Stimulated activated CD8-positive, alpha-beta memory T cell treated with anti-CD3 and anti-CD28 coated beads, Interleukin-12 subunit alpha, Interleukin-12 subunit beta, amount 100 ng/mL, for 1 hour (primary cell): ENCODE measurements around the gene VPS39.

Experiments
- DNase-seq: peaks from one replicate; pipeline ENCODE4 v3.0.0-alpha.2; 2020; ENCODE audit warnings: low read depth

Gene VPS39

DNA sequence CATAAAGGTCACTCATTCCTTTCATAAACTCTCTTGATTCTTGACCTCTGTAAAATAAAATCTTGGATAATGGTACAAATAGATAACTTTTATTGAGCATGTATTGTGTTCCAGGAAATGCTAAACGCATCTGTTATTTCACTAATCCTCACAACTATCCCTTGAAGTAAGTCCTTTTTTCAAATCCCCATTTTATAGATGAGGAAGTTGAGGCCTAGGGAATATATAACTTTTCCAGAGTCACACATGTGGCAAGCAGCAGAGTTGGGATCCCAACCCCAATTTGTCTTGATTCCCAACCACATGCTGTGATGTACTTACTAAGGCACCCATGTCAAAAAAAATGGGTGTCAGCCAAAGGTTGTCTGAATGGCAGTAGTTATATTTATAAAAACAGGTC is 6.3 kb downstream of the VPS39 start:
- no peak for DNase-seq

GRCh38 chr15:42199126-42199525 is 9.0 kb downstream of the VPS39 start:
- no peak for DNase-seq

GRCh38 chr15:42198516-42198915 is 9.6 kb downstream of the VPS39 start:
- DNase-seq = no peak

- DNase-seq = no peak
Observed at GRCh38 chr15:42194513-42194912, 13.6 kb downstream of the VPS39 start.

DNA sequence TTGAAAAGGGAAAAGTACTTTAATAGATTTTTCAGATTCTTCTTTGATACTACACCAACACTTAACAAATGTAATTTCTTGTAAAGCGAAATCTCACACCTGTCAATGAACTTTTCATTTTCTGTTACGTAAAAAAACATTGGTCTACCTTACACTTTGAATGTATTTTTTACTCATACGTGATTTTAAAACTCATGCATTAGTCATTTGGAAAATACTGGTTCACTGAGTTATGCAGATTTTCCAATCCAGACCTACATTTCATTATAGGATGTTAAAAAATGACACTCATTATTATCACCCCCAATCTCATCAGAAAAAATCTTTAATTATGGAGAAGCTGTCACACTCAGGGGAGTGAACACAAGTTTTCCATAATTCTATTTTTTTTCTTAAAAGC is 14.7 kb downstream of the VPS39 start:
- no peak for DNase-seq

- DNase-seq = no peak
Observed at GRCh38 chr15:42191610-42192346, 16.3 kb downstream of the VPS39 start.

DNA sequence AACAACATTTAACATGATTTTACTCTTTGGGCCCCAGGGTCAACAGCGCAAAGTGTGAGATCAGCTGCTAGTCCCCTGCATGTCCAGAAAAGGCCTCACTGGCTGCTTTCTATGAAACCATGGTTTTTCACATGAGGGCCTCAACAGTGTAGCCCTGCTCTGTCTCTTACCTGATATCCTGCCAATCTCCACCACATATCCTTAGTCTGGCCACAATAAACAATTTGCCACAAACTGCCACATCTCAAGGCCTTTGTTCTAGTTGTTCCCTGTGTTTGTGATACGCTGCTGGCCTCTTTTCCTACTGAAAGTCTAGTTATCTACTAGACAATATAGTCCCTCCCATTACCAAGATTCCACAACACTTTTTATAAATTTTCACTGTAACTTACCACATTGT is 17.7 kb downstream of the VPS39 start:
- DNase-seq = no peak

DNA sequence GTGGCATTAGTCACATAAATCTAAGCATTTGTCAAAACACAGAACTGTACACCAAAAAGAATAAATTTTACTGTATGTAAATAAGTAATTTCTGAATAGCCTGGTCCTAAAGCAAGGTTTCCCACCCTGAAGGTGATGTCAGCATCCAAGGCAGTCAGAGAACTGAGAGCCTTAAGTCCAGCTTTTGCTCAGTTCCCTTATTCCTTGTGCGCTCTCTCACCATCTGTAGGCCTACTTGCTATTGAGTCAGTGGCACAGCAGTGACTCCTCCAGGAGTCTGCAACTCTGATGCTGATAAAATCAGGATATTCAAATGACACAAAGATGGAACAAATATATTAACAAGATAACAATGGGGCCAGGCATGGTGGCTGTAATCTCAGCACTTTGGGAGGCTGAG is 22.3 kb downstream of the VPS39 start:
- no peak for DNase-seq

DNA sequence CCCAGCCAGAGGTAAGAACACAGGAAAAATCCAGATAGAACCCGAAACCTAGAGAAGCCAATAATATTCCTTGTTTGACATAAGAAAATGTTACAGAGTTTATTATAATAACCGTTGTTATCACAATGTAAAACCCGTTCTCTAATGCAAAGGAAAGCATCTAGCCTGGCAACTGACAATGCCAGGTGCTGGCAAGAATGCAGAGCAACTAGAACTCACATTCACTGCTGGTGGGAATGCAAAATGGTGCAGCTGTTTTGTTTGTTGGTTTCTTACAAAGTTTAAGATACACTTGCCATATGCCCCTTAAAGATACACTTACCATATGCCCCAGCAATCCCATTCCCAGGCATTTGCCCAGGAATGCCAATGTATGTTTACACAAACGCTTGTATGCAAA is 23.4 kb downstream of the VPS39 start:
- no peak for DNase-seq

DNA sequence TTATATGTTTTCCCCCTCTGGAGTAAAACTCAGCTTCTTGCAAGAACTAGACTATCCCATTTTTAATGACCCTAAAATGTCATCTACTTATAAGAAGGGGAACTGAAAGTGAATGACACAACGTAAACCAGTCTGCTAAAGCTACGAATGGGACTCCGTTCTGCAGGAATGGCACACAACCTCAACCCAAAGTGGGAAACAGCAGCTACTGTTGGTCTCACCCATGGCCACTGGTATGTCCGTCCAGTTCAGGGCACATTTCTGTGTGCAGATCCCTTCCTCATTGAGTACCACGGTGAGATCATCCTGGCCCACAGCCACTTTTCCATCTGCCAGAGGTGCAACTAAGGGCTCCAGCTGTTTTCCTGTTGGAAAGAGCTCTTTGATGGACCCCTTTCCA is 23.8 kb downstream of the VPS39 start:
- DNase-seq = no peak

DNA sequence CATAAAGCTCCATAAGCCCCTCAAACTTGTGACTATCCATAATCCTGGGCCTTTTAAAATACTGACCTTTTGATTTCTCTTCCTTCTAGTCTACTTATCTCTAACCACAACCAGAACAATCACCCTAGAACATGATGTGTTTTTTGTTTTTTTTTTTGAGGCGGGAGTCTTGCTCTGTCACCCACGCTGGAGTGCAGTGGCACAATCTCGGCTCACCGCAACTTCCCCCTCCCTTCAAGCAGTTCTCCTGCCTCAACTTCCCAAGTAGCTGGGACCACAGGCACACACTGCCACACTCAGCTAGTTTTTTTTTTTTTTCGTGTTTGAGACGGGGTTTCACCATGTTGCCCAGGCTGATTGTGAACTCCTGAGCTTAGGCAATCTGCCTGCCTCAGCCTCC is 25.1 kb downstream of the VPS39 start:
- DNase-seq = no peak

DNA sequence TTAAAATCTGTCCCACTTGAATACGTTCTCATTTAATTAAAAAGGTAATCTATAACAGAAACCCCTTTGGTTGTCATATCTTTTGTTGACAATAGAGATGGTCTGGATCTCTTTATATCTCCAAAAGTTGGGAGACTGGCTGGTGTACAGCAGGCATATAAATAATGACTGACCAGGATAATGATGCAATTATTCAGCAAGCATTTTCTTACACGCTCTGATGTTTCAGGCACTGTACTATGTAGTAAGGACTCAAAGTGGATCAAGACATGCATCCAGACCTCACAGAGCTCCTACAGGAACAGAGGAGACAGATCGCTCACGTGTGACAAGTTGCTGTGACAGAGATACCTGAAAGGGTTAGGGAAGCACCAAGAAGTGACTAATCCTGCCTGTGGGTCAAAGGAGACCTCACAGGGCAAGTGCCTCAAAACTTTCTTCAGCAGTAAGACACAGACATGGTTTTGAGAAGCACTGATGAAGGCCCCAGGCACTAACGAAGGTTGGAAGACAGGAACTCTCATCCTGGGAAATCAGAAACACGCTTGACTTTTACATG is 25.7 kb downstream of the VPS39 start:
- no peak for DNase-seq

DNA sequence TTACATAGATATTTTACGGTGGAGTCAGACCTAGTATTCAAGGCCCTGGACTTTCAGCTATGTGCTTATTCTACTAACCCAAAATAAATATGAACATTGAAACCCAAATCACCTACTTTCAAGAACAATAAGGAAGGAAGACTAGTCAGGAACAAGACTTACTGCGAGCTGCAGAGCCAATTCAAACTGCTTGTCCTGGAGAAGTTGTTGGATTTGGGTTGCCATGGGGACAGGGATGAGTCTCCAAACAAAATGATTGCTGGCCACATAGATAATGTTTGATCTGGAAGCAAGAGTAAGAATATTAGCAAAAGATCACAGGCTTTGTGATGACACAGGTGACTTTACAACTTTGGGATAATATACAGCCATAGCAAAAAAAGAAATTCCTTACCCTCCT is 30.0 kb downstream of the VPS39 start:
- DNase-seq = no peak

DNA sequence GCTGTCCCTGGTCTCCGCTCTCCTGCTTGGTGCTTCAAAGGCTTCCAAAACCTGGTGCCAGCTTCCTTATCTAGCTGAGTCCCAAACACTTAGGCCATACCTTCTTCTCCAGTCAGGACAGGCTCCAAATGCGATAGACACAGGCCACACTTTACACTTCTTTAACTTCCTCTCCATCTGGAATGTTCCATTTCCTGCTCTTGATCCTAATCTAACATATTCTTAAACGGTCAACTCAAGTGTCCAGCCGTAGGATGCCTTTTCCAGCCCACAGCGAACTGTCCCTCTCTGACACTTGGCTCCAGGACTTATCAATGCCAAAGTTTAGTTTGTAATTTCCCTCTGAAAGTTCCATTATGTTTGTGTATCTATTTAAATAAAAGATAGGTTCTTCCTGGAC is 32.4 kb downstream of the VPS39 start:
- no peak for DNase-seq

- DNase-seq = no peak
Observed at GRCh38 chr15:42172475-42172874, 35.6 kb downstream of the VPS39 start.

DNA sequence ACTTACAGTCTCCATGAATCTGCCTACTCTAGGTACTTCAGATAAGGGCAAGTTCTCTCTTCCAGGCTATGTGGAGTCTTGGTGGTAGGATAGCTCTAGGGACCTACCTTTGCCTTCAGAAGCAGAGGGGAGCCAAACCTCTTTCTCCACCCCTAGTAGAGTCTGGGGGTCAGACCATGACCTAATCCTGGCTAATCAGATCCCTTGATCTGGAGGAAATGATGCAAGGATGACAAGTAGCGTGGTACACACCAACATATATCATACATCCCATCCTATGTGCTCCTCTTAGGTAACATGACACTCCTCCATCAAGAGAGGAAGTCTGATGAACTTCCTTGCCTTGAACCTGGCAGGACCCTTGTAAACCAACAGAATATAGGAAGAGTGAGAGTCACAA is 36.3 kb downstream of the VPS39 start:
- DNase-seq = no peak

DNA sequence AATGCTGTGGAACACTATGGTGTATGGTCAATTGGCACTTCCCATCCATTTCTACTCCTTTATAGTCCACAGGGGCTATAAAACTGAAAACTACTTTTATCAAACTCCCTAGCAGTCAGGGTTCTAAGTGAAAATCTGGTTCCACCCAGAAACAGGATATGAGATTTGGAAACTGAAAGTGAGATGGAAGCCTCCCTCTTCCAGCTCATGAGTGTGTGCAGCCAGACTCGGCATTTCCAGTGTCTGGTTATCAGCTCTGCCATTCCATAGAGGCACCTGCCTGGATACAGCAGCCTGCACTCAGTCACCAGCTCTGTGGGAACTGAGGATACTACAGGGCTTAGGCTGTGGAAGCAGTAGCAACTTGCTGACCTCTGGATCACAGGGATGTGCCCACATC is 37.0 kb downstream of the VPS39 start:
- no peak for DNase-seq

GRCh38 chr15:42166225-42166940 is 41.7 kb downstream of the VPS39 start:
- DNase-seq = no peak

DNA sequence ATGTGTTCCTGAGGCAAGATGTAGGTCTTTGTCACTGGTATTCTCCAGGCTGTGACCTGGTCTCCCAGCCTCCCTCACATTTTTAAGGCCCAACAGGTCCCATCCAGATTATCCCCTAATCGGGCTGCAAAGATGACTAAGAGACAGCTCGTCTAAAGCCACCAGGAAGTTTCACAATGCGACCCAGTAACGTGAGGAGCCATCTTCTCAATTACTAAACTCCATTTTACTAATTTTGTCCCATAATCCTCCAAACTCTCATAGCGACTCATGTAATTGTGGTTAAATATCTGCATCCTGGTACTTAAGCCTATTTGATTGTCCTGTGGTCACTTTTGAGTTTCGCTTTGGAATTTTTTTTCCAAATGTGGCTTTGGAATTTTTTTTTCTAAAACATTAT is 43.0 kb downstream of the VPS39 start:
- no peak for DNase-seq

DNA sequence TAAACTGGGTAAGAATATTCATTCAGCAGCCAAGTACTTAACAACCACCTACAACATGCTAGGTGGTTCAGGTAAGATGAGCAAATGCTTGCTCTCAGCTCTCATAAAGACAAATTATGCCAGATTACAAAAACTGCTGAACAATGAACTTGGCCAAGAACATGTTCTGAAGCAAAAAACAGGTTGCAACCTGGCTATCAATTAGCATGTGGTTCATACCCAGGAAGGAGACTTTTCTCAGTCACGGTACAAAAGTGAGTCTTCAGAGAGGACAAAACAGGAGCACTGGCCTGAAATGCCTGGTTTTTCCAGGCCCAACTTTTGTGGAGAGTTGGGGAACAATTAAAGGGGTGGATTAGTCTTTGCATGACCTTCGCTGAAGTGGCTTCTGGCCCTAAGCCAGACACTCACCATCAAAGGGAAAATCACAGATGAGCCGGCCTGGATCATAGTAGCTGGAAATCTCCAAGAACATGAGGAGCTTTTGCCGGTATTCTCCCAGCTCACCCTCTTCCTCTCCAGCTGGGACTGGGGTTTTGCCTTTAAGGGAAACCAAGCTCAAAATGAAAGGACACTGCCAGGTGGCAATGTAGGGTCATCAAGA is 44.1 kb downstream of the VPS39 start:
- no peak for DNase-seq

GRCh38 chr15:42163291-42163690 is 44.8 kb downstream of the VPS39 start:
- DNase-seq = no peak

- DNase-seq = no peak
Observed at GRCh38 chr15:42160136-42160535, 48.0 kb downstream of the VPS39 start.

DNA sequence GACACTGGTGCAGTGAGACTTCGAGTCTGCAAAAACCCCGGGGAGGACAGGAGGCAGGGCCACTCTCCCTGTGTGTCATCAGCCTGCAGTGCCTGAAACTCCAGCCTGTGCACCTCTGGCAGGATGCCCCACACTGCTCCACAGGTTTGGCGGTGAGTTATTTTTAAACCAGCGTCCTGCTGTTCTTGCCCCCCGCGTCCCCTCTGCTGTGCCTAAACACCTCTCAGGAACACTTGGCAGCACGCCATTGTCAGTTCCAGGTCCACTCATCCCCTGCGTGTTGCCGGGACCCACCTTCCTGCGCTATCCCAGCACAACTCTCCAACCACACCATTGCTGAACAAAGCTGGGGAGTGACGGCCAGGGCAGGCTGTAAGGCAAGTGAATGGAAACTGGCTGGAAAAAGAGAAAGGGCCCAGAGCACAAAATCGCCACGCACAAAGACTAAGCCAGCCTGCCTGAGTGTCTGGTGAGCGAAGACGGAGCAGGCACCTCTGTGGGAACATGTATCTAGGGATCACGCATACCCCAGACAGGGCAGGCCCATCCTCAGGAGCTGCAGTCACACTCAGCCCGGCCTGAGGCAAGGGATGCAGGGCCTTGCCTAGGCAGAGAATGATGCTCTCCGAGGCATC is 48.6 kb downstream of the VPS39 start:
- DNase-seq = no peak
